ENCODE results near the gene ATN1.

ATN1 gene

GRCh38 chr12:6959058-6959804, 31.5 kb downstream of the ATN1 start:
- peak; percentile 78 for DNase-seq (ENCODE audit: low spot score)
- TF ChIP-seq CTCF (IDR thresholded peaks at IDR 0.05) = no peak
- peak overlapping the region in 1 of 2 donors; percentile 59 for H3K27ac ChIP-seq
- peak overlapping the region; percentile 7 for H3K4me3 ChIP-seq

DNA sequence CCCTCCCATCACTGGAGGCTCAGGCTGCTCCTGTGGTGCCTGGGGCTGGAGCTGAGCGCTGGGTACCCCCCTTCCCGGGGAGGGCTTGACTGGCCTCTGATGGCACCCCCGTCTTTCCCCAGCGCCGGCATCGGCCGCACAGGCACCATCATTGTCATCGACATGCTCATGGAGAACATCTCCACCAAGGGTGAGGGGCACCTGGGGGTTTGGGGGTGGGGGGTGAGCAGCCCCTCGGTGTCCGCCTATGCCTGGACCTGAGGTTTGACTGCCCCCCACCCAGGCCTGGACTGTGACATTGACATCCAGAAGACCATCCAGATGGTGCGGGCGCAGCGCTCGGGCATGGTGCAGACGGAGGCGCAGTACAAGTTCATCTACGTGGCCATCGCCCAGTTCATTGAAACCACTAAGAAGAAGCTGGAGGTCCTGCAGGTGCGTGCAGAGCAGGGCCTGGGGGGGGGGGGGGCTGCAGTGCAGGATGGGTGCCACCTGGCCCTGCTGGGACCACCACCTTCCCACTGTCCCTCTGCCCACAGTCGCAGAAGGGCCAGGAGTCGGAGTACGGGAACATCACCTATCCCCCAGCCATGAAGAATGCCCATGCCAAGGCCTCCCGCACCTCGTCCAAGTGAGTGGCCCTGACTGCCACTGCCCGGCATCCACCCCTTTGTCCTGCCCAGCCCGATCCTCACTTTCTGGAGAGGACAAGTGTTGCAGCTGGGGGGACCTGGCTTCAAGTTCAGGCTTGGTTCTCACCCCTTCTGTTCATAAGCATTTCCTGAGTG, 32.2 kb downstream of the ATN1 start:
- peak overlapping the region; percentile 7 for H3K4me3 ChIP-seq
- peak overlapping the region in 1 of 2 donors; percentile 73 for H3K27ac ChIP-seq
- DNase-seq (ENCODE audit: low spot score) = peak; percentile 73
- no peak for TF ChIP-seq CTCF (IDR thresholded peaks at IDR 0.05)

- no peak for DNase-seq (ENCODE audit: low spot score)
- Histone ChIP-seq H3K4me3 (peak overlapping the region; percentile 49), H3K27ac (peak overlapping the region; percentile 30 to 73)
- TF ChIP-seq CTCF (IDR thresholded peaks at IDR 0.05) = no peak
Observed at GRCh38 chr12:6960593-6961277, 33.0 kb downstream of the ATN1 start.

GRCh38 chr12:6961278-6961694, 33.5 kb downstream of the ATN1 start:
- TF ChIP-seq CTCF (IDR thresholded peaks at IDR 0.05) = no peak
- H3K4me3 ChIP-seq = peak overlapping the region; percentile 49
- peak overlapping the region; percentile 38 to 73 for H3K27ac ChIP-seq
- peak; percentile 76 for DNase-seq (ENCODE audit: low spot score)

GRCh38 chr12:6961695-6962284, 34.0 kb downstream of the ATN1 start:
- peak overlapping the region; percentile 38 to 73 for H3K27ac ChIP-seq
- DNase-seq (ENCODE audit: low spot score) = peak; percentile 80
- peak overlapping the region; percentile 49 for H3K4me3 ChIP-seq
- no peak for TF ChIP-seq CTCF (IDR thresholded peaks at IDR 0.05)

GRCh38 chr12:6962285-6963015, 34.7 kb downstream of the ATN1 start:
- Histone ChIP-seq H3K4me3 (peak overlapping the region; percentile 49), H3K27ac (peak overlapping the region; percentile 38 to 73)
- DNase-seq (ENCODE audit: low spot score) = peak; percentile 74
- no peak for TF ChIP-seq CTCF (IDR thresholded peaks at IDR 0.05)

Measured in coronary artery (tissue), 2 donors.